ENCODE measurements around the gene TK2. TPM values are rescaled to one million over a fixed set of nuclear protein-coding genes. Genes with fewer than 3 reads are reported as not detected.
"Not testable (repeated sequence)": the region's sequence is repeated elsewhere in the genome, so short reads cannot be mapped to it uniquely, and the experiment has no call there.

The TK2 gene
- total RNA-seq, 1 experiment from 2014 or later: 31.2 TPM

- intact Hi-C loops (cut with micrococcal nuclease): no loop called here
- POLR2A ChIA-PET: no interaction called here
- H3K9me3 Mint-ChIP-seq (ENCODE audit: unreplicated experiment): no peaks in the 10 kb centered on the region
- no peaks in the 10 kb centered on the region for H3K36me3 Mint-ChIP-seq (ENCODE audit: insufficient read depth, unreplicated experiment)
- TF ChIP-seq CTCF (IDR thresholded peaks at IDR 0.05; ENCODE audit: unreplicated experiment): no peak
- no peaks in the 10 kb centered on the region for H3K4me1 Mint-ChIP-seq (ENCODE audit: insufficient read depth, unreplicated experiment)
- BruUV-seq (replicated peaks): no TSS peak
- CTCF ChIA-PET: interaction anchor here (1.6 to 2.1 kb wide), 2 partner anchors 60 to 110 kb away, joined by 5 to 14 read pairs; no protein-coding TSS in a partner anchor
- H3K27me3 Mint-ChIP-seq (ENCODE audit: insufficient read depth, unreplicated experiment): no peaks in the 10 kb centered on the region
- H3K4me3 Mint-ChIP-seq (ENCODE audit: unreplicated experiment): no peak overlapping the region
- DNase-seq (ENCODE audit: unreplicated experiment): no peak
- H3K27ac Mint-ChIP-seq (ENCODE audit: low read depth, unreplicated experiment): no peak overlapping the region
These were observed 82.3 kb downstream of the TK2 start for GRCh38 chr16:66467611-66468010.

- BruUV-seq (replicated peaks); POLR2A ChIA-PET; H3K4me3 Mint-ChIP-seq (ENCODE audit: unreplicated experiment); H3K27me3 Mint-ChIP-seq (ENCODE audit: insufficient read depth, unreplicated experiment); DNase-seq (ENCODE audit: unreplicated experiment); H3K9me3 Mint-ChIP-seq (ENCODE audit: unreplicated experiment); H3K27ac Mint-ChIP-seq (ENCODE audit: low read depth, unreplicated experiment); H3K36me3 Mint-ChIP-seq (ENCODE audit: insufficient read depth, unreplicated experiment); CTCF ChIA-PET; H3K4me1 Mint-ChIP-seq (ENCODE audit: insufficient read depth, unreplicated experiment); intact Hi-C loops (cut with micrococcal nuclease): not testable (repeated sequence)
These were observed 83.3 kb downstream of the TK2 start for GRCh38 chr16:66466636-66467035.

- DNase-seq (ENCODE audit: unreplicated experiment); BruUV-seq (replicated peaks); H3K36me3 Mint-ChIP-seq (ENCODE audit: insufficient read depth, unreplicated experiment); intact Hi-C loops (cut with micrococcal nuclease); H3K27ac Mint-ChIP-seq (ENCODE audit: low read depth, unreplicated experiment); H3K4me1 Mint-ChIP-seq (ENCODE audit: insufficient read depth, unreplicated experiment); H3K9me3 Mint-ChIP-seq (ENCODE audit: unreplicated experiment); H3K4me3 Mint-ChIP-seq (ENCODE audit: unreplicated experiment); CTCF ChIA-PET; POLR2A ChIA-PET: not testable (repeated sequence)
- peaks cover 13% of the 10 kb centered on the region for H3K27me3 Mint-ChIP-seq (ENCODE audit: insufficient read depth, unreplicated experiment)
These were observed 84.0 kb downstream of the TK2 start for GRCh38 chr16:66465946-66466345.

GRCh38 chr16:66462912-66463311 is 87.0 kb downstream of the TK2 start:
- Mint-ChIP-seq H3K36me3 (ENCODE audit: insufficient read depth, unreplicated experiment) (no peaks in the 10 kb centered on the region), H3K4me1 (ENCODE audit: insufficient read depth, unreplicated experiment) (no peaks in the 10 kb centered on the region), H3K27ac (ENCODE audit: low read depth, unreplicated experiment) (no peak overlapping the region), H3K4me3 (ENCODE audit: unreplicated experiment) (no peak overlapping the region), H3K9me3 (ENCODE audit: unreplicated experiment) (no peaks in the 10 kb centered on the region), H3K27me3 (ENCODE audit: insufficient read depth, unreplicated experiment) (peaks cover 20% of the 10 kb centered on the region)
- no TSS peak for BruUV-seq (replicated peaks)
- CTCF ChIA-PET: interaction anchor here (1.3 kb wide), 1 partner anchor 14 kb away, joined by 4 read pairs; no protein-coding TSS in a partner anchor
- no peak for TF ChIP-seq CTCF (IDR thresholded peaks at IDR 0.05; ENCODE audit: unreplicated experiment)
- intact Hi-C loops (cut with micrococcal nuclease): no loop called here
- DNase-seq (ENCODE audit: unreplicated experiment): no peak
- POLR2A ChIA-PET: no interaction called here

GRCh38 chr16:66460703-66461102 is 89.2 kb downstream of the TK2 start:
- TF ChIP-seq CTCF (IDR thresholded peaks at IDR 0.05; ENCODE audit: unreplicated experiment): no peak
- Mint-ChIP-seq H3K4me3 (ENCODE audit: unreplicated experiment) (no peak overlapping the region), H3K27ac (ENCODE audit: low read depth, unreplicated experiment) (no peak overlapping the region), H3K36me3 (ENCODE audit: insufficient read depth, unreplicated experiment) (no peaks in the 10 kb centered on the region), H3K4me1 (ENCODE audit: insufficient read depth, unreplicated experiment) (no peaks in the 10 kb centered on the region), H3K27me3 (ENCODE audit: insufficient read depth, unreplicated experiment) (peaks cover 20% of the 10 kb centered on the region), H3K9me3 (ENCODE audit: unreplicated experiment) (no peaks in the 10 kb centered on the region)
- intact Hi-C loops (cut with micrococcal nuclease): no loop called here
- POLR2A ChIA-PET: no interaction called here
- no peak for DNase-seq (ENCODE audit: unreplicated experiment)
- BruUV-seq (replicated peaks): no TSS peak
- CTCF ChIA-PET: interaction anchor here (1.4 kb wide), 1 partner anchor 103 kb away, joined by 3 read pairs; no protein-coding TSS in a partner anchor

Measured in MCF 10A (cell line).